Liver (tissue), 9 donors: ENCODE results near the gene ATP6V0E1. TPM values are rescaled to one million over a fixed set of nuclear protein-coding genes. Genes with fewer than 3 reads are reported as not detected.

Experiments
- DNase-seq: peaks from one replicate; pipeline ENCODE4 v3.0.0-alpha.2; 2017; ENCODE audit warnings: low spot score
- H3K27ac ChIP-seq, 2 donors: one replicate each; pipeline ENCODE4 v1.7.0; 2013; ENCODE audit warnings: inconsistent platforms in 2 of 2, low read length in 2 of 2, control low read depth in 1 of 2, low read depth in 1 of 2, mild to moderate bottlenecking in 1 of 2
- H3K27me3 ChIP-seq, 4 donors: one replicate each; pipeline versions ENCODE4 v1.6.1 to v1.7.0; 2013; ENCODE audit warnings: low read length in 3 of 4, inconsistent platforms in 1 of 4, mild to moderate bottlenecking in 1 of 4, moderate library complexity in 1 of 4; ENCODE audit not compliant: control insufficient read depth in 4 of 4, insufficient read depth in 4 of 4
- H3K36me3 ChIP-seq, 4 donors: one replicate each; pipeline versions ENCODE4 v1.6.1 to v1.7.0; 2013; ENCODE audit warnings: low read length in 3 of 4, mild to moderate bottlenecking in 3 of 4, low read depth in 1 of 4, moderate library complexity in 1 of 4; ENCODE audit not compliant: control insufficient read depth in 4 of 4, insufficient read depth in 3 of 4
- H3K4me1 ChIP-seq, 4 donors: one replicate each; pipeline versions ENCODE4 v1.6.1 to v1.7.0; 2013; ENCODE audit warnings: low read length in 3 of 4, mild to moderate bottlenecking in 3 of 4, moderate library complexity in 1 of 4; ENCODE audit not compliant: control insufficient read depth in 4 of 4, insufficient read depth in 4 of 4
- H3K4me3 ChIP-seq, 3 donors: one replicate each; pipeline versions ENCODE4 v1.6.1 to v1.7.0; 2013; ENCODE audit warnings: low read length in 3 of 3, control low read depth in 1 of 3, low read depth in 1 of 3, mild to moderate bottlenecking in 1 of 3
- H3K9ac ChIP-seq, 2 donors: one replicate each; pipeline ENCODE4 v1.7.0; 2013; ENCODE audit warnings: low read length in 2 of 2, mild to moderate bottlenecking in 2 of 2, moderate library complexity in 2 of 2, control low read depth in 1 of 2, low read depth in 1 of 2
- H3K9me3 ChIP-seq, 4 donors: one replicate each; pipeline versions ENCODE4 v1.6.1 to v1.7.0; 2013; ENCODE audit warnings: low read length in 3 of 4; ENCODE audit not compliant: control insufficient read depth in 4 of 4
- ATF3 ChIP-seq: IDR thresholded peaks from 2 replicates; pipeline ENCODE4 v1.6.1; 2016; ENCODE audit warnings: antibody characterized with exemption
- EGR1 ChIP-seq, 2 donors: IDR thresholded peaks; 2 replicates each; pipeline ENCODE4 v1.6.1; 2016 to 2018; ENCODE audit warnings: antibody characterized with exemption in 2 of 2, low read depth in 2 of 2
- FOXA1 ChIP-seq: IDR thresholded peaks from 2 replicates; pipeline ENCODE4 v1.6.1; 2016; ENCODE audit warnings: antibody characterized with exemption
- FOXA2 ChIP-seq: IDR thresholded peaks from 2 replicates; pipeline ENCODE4 v1.6.1; 2016; ENCODE audit warnings: antibody characterized with exemption
- GABPA ChIP-seq, 2 donors: IDR thresholded peaks in 1 of 2; conservative IDR thresholded peaks in 1 of 2; 2 replicates each; pipeline ENCODE4 v1.6.1; 2016; ENCODE audit warnings: antibody characterized with exemption in 2 of 2, mild to moderate bottlenecking in 1 of 2, moderate library complexity in 1 of 2
- HNF4G ChIP-seq: IDR thresholded peaks from 2 replicates; pipeline ENCODE4 v1.6.1; 2016; ENCODE audit warnings: antibody characterized with exemption
- JUND ChIP-seq, 2 donors: IDR thresholded peaks; 2 replicates each; pipeline ENCODE4 v1.6.1; 2016; ENCODE audit warnings: antibody characterized with exemption in 2 of 2
- RAD21 ChIP-seq, 2 donors: IDR thresholded peaks; 2 replicates each; pipeline ENCODE4 v1.6.1; 2016; ENCODE audit warnings: antibody characterized with exemption in 2 of 2, mild to moderate bottlenecking in 2 of 2
- RXRA ChIP-seq, 2 donors: IDR thresholded peaks; 2 replicates each; pipeline ENCODE4 v1.6.1; 2017 to 2018; ENCODE audit warnings: antibody characterized with exemption in 2 of 2, mild to moderate bottlenecking in 1 of 2
- SP1 ChIP-seq: IDR thresholded peaks from 2 replicates; pipeline ENCODE4 v1.6.1; 2018; ENCODE audit warnings: antibody characterized with exemption, mild to moderate bottlenecking
- TAF1 ChIP-seq: conservative IDR thresholded peaks from 2 replicates; pipeline ENCODE4 v1.6.1; 2016; ENCODE audit warnings: antibody characterized with exemption, mild to moderate bottlenecking
- YY1 ChIP-seq: IDR thresholded peaks from 2 replicates; pipeline ENCODE4 v1.6.1; 2016; ENCODE audit warnings: antibody characterized with exemption, mild to moderate bottlenecking
- WGBS: extraction: QIAGEN DNeasy Blood & Tissue Kit; methylation state at CpG from one replicate; pipeline ENCODE4 v1.1.7; 2013; 5-methylcytosine and 5-hydroxymethylcytosine counted together
- polyA plus RNA-seq, 2 donors: library from polyadenylated mRNA; stranded (reverse) in 1 of 2; unstranded in 1 of 2; fragments of 200-250 nt in 1 of 2; fragments of >200 nt in 1 of 2; fragmentation: Nextera tagmentation in 1 of 2; extraction: Ambion mirVana in 1 of 2; gene quantifications; one replicate each; pipeline versions ENCODE4 v1.2.1 to v1.2.3, GENCODE V29; 2013 to 2015
- total RNA-seq, 2 donors: library from RNA; depleted of rRNA; stranded (reverse); fragments of >200 nt; gene quantifications; one replicate each; pipeline ENCODE4 v1.2.3, GENCODE V29; 2014
- TF ChIP-seq, protein P1 (sequence below): IDR thresholded peaks from 2 replicates; pipeline ENCODE4 v1.6.1; 2016; ENCODE audit warnings: antibody characterized with exemption
- TF ChIP-seq, protein P2 (sequence below): IDR thresholded peaks from 2 replicates; pipeline ENCODE4 v1.6.1; 2016; ENCODE audit warnings: antibody characterized with exemption, mild to moderate bottlenecking
- TF ChIP-seq, protein P3 (sequence below): fragments of 150-350 bp; IDR thresholded peaks from 2 replicates; pipeline ENCODE4 v1.5.1; 2017; ENCODE audit warnings: improper control_type of control experiment, low read depth, low read length; ENCODE audit not compliant: missing input control
- donor health status: healthy.
- donor health status: healthy.
- donor health status: healthy.
- donor health status: healthy.
- donor health status: healthy.

ATP6V0E1 gene
- total and polyA plus RNA-seq, 4 donors: 56.6 to 396 (median 111) TPM

GRCh38 chr5:172942556-172942955, 41.0 kb upstream of the ATP6V0E1 start:
- Histone ChIP-seq H3K27ac (no peak overlapping the region), H3K9ac (no peak overlapping the region)

GRCh38 chr5:172943283-172943841, 40.2 kb upstream of the ATP6V0E1 start:
- Histone ChIP-seq H3K36me3 (peaks cover 5 to 58% (median 19%) of the 10 kb centered on the region in 4 donors), H3K4me1 (no peaks in the 10 kb centered on the region), H3K9me3 (no peaks in the 10 kb centered on the region), H3K4me3 (no peak overlapping the region), H3K27ac (no peak overlapping the region), H3K27me3 (no peaks in the 10 kb centered on the region), H3K9ac (no peak overlapping the region)
- DNase-seq: no peak
- whole genome bisulfite sequencing: 80% methylated on average over 18 of the region's 18 CpGs
- no peak for TF ChIP-seq SP1
- TF ChIP-seq, protein P1, sequence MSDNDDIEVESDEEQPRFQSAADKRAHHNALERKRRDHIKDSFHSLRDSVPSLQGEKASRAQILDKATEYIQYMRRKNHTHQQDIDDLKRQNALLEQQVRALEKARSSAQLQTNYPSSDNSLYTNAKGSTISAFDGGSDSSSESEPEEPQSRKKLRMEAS: no peak
- no peak for TF ChIP-seq ATF3
- TF ChIP-seq FOXA2: no peak
- TF ChIP-seq HNF4G: no peak
- TF ChIP-seq EGR1 (IDR thresholded peaks at IDR 0.05; ENCODE audit: low read depth in 2 of 2): no peak
- no peak for TF ChIP-seq YY1
- no peak for TF ChIP-seq FOXA1

More at GRCh38 chr5:172942556-172942955, 41.0 kb upstream of the ATP6V0E1 start:
- Histone ChIP-seq H3K4me1 (no peaks in the 10 kb centered on the region), H3K36me3 (peaks cover 9 to 58% (median 19%) of the 10 kb centered on the region in 4 donors), H3K27me3 (no peaks in the 10 kb centered on the region), H3K4me3 (no peak overlapping the region), H3K9me3 (no peaks in the 10 kb centered on the region)
- 92% methylated on average over 11 of the region's 11 CpGs for WGBS
- no peak for DNase-seq
- TF ChIP-seq FOXA1 (no peak), SP1 (no peak), YY1 (no peak), GABPA (IDR thresholded peaks at IDR 0.05 in 1 of 2, conservative IDR thresholded peaks at IDR 0.05 in 1 of 2) (no peak), HNF4G (no peak), TAF1 (no peak), ATF3 (no peak), RXRA (IDR thresholded peaks at IDR 0.05) (no peak), RAD21 (IDR thresholded peaks at IDR 0.05) (no peak), EGR1 (IDR thresholded peaks at IDR 0.05; ENCODE audit: low read depth in 2 of 2) (no peak), FOXA2 (no peak), JUND (IDR thresholded peaks at IDR 0.05) (no peak)
- TF ChIP-seq, protein P2, sequence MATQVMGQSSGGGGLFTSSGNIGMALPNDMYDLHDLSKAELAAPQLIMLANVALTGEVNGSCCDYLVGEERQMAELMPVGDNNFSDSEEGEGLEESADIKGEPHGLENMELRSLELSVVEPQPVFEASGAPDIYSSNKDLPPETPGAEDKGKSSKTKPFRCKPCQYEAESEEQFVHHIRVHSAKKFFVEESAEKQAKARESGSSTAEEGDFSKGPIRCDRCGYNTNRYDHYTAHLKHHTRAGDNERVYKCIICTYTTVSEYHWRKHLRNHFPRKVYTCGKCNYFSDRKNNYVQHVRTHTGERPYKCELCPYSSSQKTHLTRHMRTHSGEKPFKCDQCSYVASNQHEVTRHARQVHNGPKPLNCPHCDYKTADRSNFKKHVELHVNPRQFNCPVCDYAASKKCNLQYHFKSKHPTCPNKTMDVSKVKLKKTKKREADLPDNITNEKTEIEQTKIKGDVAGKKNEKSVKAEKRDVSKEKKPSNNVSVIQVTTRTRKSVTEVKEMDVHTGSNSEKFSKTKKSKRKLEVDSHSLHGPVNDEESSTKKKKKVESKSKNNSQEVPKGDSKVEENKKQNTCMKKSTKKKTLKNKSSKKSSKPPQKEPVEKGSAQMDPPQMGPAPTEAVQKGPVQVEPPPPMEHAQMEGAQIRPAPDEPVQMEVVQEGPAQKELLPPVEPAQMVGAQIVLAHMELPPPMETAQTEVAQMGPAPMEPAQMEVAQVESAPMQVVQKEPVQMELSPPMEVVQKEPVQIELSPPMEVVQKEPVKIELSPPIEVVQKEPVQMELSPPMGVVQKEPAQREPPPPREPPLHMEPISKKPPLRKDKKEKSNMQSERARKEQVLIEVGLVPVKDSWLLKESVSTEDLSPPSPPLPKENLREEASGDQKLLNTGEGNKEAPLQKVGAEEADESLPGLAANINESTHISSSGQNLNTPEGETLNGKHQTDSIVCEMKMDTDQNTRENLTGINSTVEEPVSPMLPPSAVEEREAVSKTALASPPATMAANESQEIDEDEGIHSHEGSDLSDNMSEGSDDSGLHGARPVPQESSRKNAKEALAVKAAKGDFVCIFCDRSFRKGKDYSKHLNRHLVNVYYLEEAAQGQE: no peak
- TF ChIP-seq, protein P1: no peak
- TF ChIP-seq, protein P3, sequence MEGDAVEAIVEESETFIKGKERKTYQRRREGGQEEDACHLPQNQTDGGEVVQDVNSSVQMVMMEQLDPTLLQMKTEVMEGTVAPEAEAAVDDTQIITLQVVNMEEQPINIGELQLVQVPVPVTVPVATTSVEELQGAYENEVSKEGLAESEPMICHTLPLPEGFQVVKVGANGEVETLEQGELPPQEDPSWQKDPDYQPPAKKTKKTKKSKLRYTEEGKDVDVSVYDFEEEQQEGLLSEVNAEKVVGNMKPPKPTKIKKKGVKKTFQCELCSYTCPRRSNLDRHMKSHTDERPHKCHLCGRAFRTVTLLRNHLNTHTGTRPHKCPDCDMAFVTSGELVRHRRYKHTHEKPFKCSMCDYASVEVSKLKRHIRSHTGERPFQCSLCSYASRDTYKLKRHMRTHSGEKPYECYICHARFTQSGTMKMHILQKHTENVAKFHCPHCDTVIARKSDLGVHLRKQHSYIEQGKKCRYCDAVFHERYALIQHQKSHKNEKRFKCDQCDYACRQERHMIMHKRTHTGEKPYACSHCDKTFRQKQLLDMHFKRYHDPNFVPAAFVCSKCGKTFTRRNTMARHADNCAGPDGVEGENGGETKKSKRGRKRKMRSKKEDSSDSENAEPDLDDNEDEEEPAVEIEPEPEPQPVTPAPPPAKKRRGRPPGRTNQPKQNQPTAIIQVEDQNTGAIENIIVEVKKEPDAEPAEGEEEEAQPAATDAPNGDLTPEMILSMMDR: no peak
